HepG2 (cell line): ENCODE results near the gene METTL15.

Experiments used
- BHLHE40 ChIP-seq: IDR thresholded peaks from 2 replicates; pipeline ENCODE4 v1.6.1; 2011; ENCODE audit warnings: low read length, improper control_type of control experiment
- CHD4 ChIP-seq: fragments of 200-600 bp; sonication (generic); IDR thresholded peaks from 2 replicates; pipeline ENCODE4 v1.7.0; 2017; ENCODE audit warnings: mild to moderate bottlenecking, low read length, borderline replicate concordance
- CREB1 ChIP-seq, 2 experiments: fragments of 450-650 bp in 1 of 2; IDR thresholded peaks; 2 replicates each; pipeline ENCODE4 v1.6.1; 2016 to 2017; ENCODE audit warnings: control low read depth in 1 of 2, mild to moderate bottlenecking in 1 of 2, missing compliant biosample characterization in 1 of 2, missing genetic modification characterization in 1 of 2
- JUND ChIP-seq: sonication (generic); formaldehyde crosslinking; IDR thresholded peaks from 2 replicates; pipeline ENCODE4 v1.8.0; 2022; ENCODE audit warnings: mild to moderate bottlenecking, missing genetic modification reagents
- MED1 ChIP-seq: sonication (generic); formaldehyde crosslinking; IDR thresholded peaks from 2 replicates; pipeline ENCODE4 v1.4.0; 2020; ENCODE audit warnings: missing genetic modification reagents
- PRMT3 ChIP-seq: sonication (generic); formaldehyde crosslinking; IDR thresholded peaks from 2 replicates; pipeline ENCODE4 v1.8.1; 2022; ENCODE audit warnings: low read depth, mild to moderate bottlenecking, moderate library complexity, missing genetic modification reagents, borderline replicate concordance
- SMARCC2 ChIP-seq: fragments of 450-650 bp; IDR thresholded peaks from 2 replicates; pipeline ENCODE4 v1.6.1; 2017; ENCODE audit warnings: antibody characterized with exemption, mild to moderate bottlenecking
- SMYD3 ChIP-seq: sonication (generic); formaldehyde crosslinking; IDR thresholded peaks from 2 replicates; pipeline ENCODE4 v1.8.1; 2023; ENCODE audit warnings: mild to moderate bottlenecking, missing genetic modification reagents
- ZFX ChIP-seq: sonication (generic); formaldehyde crosslinking; IDR thresholded peaks from 2 replicates; pipeline ENCODE4 v1.4.0; 2020; ENCODE audit warnings: mild to moderate bottlenecking, low read depth, missing genetic modification reagents, moderate library complexity
- ZMAT3 ChIP-seq: sonication (generic); formaldehyde crosslinking; conservative IDR thresholded peaks from 2 replicates; pipeline ENCODE4 v1.7.0; 2021; ENCODE audit warnings: missing genetic modification reagents
- ZNF263 ChIP-seq: sonication (generic); formaldehyde crosslinking; IDR thresholded peaks from 2 replicates; pipeline ENCODE4 v1.4.0; 2020; ENCODE audit warnings: missing genetic modification reagents
- TF ChIP-seq, protein P1 (sequence below), 2 experiments: IDR thresholded peaks; 2 replicates each; pipeline ENCODE4 v1.6.1; 2011 to 2012; ENCODE audit warnings: low read length in 2 of 2, borderline replicate concordance in 1 of 2, low read depth in 1 of 2, mild to moderate bottlenecking in 1 of 2, moderate library complexity in 1 of 2

DNA sequence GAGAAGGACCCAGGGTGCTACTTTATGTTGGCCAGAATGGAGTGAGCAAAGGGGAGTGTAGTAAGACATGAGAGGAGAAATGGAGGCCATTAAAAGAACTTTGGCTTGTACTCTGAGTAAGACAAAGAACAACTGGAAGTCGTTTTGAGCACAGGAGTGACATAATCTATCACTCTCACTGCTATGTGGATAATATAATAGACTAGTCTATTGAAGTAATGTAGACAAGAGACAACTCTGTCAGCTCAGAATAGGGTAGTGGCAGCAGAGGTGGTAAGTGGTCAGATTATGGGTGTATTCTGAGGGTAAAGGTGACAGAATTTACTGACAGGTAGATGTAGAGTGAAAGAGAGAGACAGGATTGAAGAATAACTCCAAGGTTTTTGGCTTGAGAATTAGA, 8.5 kb upstream of the METTL15 start:
- TF ChIP-seq MED1 (CRISPR knock-in tag): no peak
- TF ChIP-seq ZNF263 (CRISPR knock-in tag): no peak
- TF ChIP-seq, protein P1, sequence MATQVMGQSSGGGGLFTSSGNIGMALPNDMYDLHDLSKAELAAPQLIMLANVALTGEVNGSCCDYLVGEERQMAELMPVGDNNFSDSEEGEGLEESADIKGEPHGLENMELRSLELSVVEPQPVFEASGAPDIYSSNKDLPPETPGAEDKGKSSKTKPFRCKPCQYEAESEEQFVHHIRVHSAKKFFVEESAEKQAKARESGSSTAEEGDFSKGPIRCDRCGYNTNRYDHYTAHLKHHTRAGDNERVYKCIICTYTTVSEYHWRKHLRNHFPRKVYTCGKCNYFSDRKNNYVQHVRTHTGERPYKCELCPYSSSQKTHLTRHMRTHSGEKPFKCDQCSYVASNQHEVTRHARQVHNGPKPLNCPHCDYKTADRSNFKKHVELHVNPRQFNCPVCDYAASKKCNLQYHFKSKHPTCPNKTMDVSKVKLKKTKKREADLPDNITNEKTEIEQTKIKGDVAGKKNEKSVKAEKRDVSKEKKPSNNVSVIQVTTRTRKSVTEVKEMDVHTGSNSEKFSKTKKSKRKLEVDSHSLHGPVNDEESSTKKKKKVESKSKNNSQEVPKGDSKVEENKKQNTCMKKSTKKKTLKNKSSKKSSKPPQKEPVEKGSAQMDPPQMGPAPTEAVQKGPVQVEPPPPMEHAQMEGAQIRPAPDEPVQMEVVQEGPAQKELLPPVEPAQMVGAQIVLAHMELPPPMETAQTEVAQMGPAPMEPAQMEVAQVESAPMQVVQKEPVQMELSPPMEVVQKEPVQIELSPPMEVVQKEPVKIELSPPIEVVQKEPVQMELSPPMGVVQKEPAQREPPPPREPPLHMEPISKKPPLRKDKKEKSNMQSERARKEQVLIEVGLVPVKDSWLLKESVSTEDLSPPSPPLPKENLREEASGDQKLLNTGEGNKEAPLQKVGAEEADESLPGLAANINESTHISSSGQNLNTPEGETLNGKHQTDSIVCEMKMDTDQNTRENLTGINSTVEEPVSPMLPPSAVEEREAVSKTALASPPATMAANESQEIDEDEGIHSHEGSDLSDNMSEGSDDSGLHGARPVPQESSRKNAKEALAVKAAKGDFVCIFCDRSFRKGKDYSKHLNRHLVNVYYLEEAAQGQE (IDR thresholded peaks at IDR 0.05; ENCODE audit: borderline replicate concordance in 1 of 2, low read depth in 1 of 2, low read length in 2 of 2): no peak
- TF ChIP-seq PRMT3: no peak
- TF ChIP-seq ZFX (CRISPR knock-in tag): no peak
- TF ChIP-seq CREB1 (IDR thresholded peaks at IDR 0.05): no peak
- TF ChIP-seq CREB1 (CRISPR knock-in tag; IDR thresholded peaks at IDR 0.05): no peak
- TF ChIP-seq SMYD3 (CRISPR knock-in tag): no peak
- TF ChIP-seq CHD4: no peak
- TF ChIP-seq ZMAT3 (CRISPR knock-in tag): no peak
- TF ChIP-seq JUND: no peak
- TF ChIP-seq SMARCC2: no peak
- no peak for TF ChIP-seq BHLHE40
